Skeletal muscle cell (primary cell): ENCODE measurements around the gene ZNF750.

ENCODE experiments used
- DNase-seq: peaks from one replicate; pipeline ENCODE4 v3.0.0-alpha.2; 2010; ENCODE audit warnings: low read depth
- H3K4me3 ChIP-seq: 2 replicates; pipeline ENCODE4 v1.5.1; 2011; ENCODE audit warnings: low read depth, mild to moderate bottlenecking, control low read depth, low read length, moderate library complexity

Gene ZNF750

GRCh38 chr17:82839617-82840292 lies at the start of gene ZNF750:
ZNF750 (minus strand) TSS chr17:82840022; CDS start chr17:82832454, 7,568 bp downstream.
- no peak within 1 kb of the TSS for H3K4me3 ChIP-seq
- no peak for DNase-seq

GRCh38 chr17:82888583-82889495 lies 49.0 kb upstream of the ZNF750 start:
- DNase-seq, result no peak
- no peak overlapping the region for H3K4me3 ChIP-seq

GRCh38 chr17:82887255-82888164 lies 47.7 kb upstream of the ZNF750 start:
- H3K4me3 ChIP-seq, result no peak overlapping the region
- DNase-seq, result no peak

GRCh38 chr17:82884970-82885353 lies 45.1 kb upstream of the ZNF750 start:
- DNase-seq, result no peak
- no peak overlapping the region for H3K4me3 ChIP-seq

- H3K4me3 ChIP-seq, result no peak overlapping the region
- no peak for DNase-seq
These were observed 44.6 kb upstream of the ZNF750 start for GRCh38 chr17:82884341-82884969.

- H3K4me3 ChIP-seq, result no peak overlapping the region
- no peak for DNase-seq
These were observed 43.7 kb upstream of the ZNF750 start for GRCh38 chr17:82883419-82884031.

GRCh38 chr17:82882715-82883418 lies 43.0 kb upstream of the ZNF750 start:
- no peak overlapping the region for H3K4me3 ChIP-seq
- DNase-seq, result no peak

- DNase-seq, result no peak
- no peak overlapping the region for H3K4me3 ChIP-seq
These were observed 42.3 kb upstream of the ZNF750 start for GRCh38 chr17:82881900-82882714.

GRCh38 chr17:82881324-82881823 lies 41.6 kb upstream of the ZNF750 start:
- H3K4me3 ChIP-seq, result no peak overlapping the region
- DNase-seq, result no peak

- DNase-seq, result no peak
- no peak overlapping the region for H3K4me3 ChIP-seq
These were observed 41.0 kb upstream of the ZNF750 start for GRCh38 chr17:82880620-82881323.

- no peak overlapping the region for H3K4me3 ChIP-seq
- DNase-seq, result no peak
These were observed 39.4 kb upstream of the ZNF750 start for GRCh38 chr17:82879241-82879640.

GRCh38 chr17:82878527-82878926 lies 38.7 kb upstream of the ZNF750 start:
- no peak overlapping the region for H3K4me3 ChIP-seq
- no peak for DNase-seq

GRCh38 chr17:82876602-82877379 lies 37.0 kb upstream of the ZNF750 start:
- no peak overlapping the region for H3K4me3 ChIP-seq
- DNase-seq, result no peak

- no peak overlapping the region for H3K4me3 ChIP-seq
- DNase-seq, result no peak
These were observed 36.3 kb upstream of the ZNF750 start for GRCh38 chr17:82876149-82876548.

GRCh38 chr17:82875407-82875856 lies 35.6 kb upstream of the ZNF750 start:
- H3K4me3 ChIP-seq, result no peak overlapping the region
- DNase-seq, result no peak
